Urinary bladder (tissue), 4 donors: ENCODE measurements around the gene FLRT2. TPM values are rescaled to one million over a fixed set of nuclear protein-coding genes. Genes with fewer than 3 reads are reported as not detected.

Experiments
- DNase-seq: peaks from one replicate; pipeline ENCODE4 v3.0.0-alpha.2; 2015; ENCODE audit errors: extremely low spot score
- H3K27ac ChIP-seq: one replicate; pipeline ENCODE4 v1.5.1; 2013; ENCODE audit warnings: low read depth, mild to moderate bottlenecking, moderate library complexity
- H3K36me3 ChIP-seq: one replicate; pipeline ENCODE4 v1.6.1; 2013; ENCODE audit warnings: mild to moderate bottlenecking, moderate library complexity; ENCODE audit not compliant: insufficient read depth
- H3K4me1 ChIP-seq: one replicate; pipeline ENCODE4 v1.6.1; 2013; ENCODE audit warnings: mild to moderate bottlenecking, moderate library complexity; ENCODE audit not compliant: insufficient read depth
- H3K4me3 ChIP-seq: one replicate; pipeline ENCODE4 v1.5.1; 2013; ENCODE audit warnings: low read depth, low read length
- WGBS: extraction: QIAGEN DNeasy Blood & Tissue Kit; methylation state at CpG from one replicate; pipeline ENCODE4 v1.1.7; 2013; 5-methylcytosine and 5-hydroxymethylcytosine counted together
- polyA plus RNA-seq: library from polyadenylated mRNA; stranded (reverse); fragments of 200-250 nt; gene quantifications from one replicate; pipeline ENCODE4 v1.2.3, GENCODE V29; 2013
- total RNA-seq: library from RNA; depleted of rRNA; stranded (reverse); fragments of >200 nt; gene quantifications from one replicate; pipeline ENCODE4 v1.2.3, GENCODE V29; 2014
- donor health status: healthy with polysubstance abuse.
- donor health status: healthy.

The FLRT2 gene
- total and polyA plus RNA-seq, 2 donors, result 15.7 to 194 TPM

GRCh38 chr14:85701763-85702162 lies 171.8 kb downstream of the FLRT2 start:
- WGBS, result 68% methylated on average over 3 of the region's 3 CpGs
- DNase-seq, result no peak
- H3K27ac ChIP-seq, result no peak overlapping the region
- no peaks in the 10 kb centered on the region for H3K4me1 ChIP-seq
- H3K4me3 ChIP-seq, result no peak overlapping the region
- no peaks in the 10 kb centered on the region for H3K36me3 ChIP-seq

- no peak overlapping the region for H3K27ac ChIP-seq
- WGBS, result 73% methylated on average over 1 of the region's 1 CpG
- H3K4me1 ChIP-seq, result no peaks in the 10 kb centered on the region
- H3K36me3 ChIP-seq, result no peaks in the 10 kb centered on the region
- DNase-seq, result no peak
- no peak overlapping the region for H3K4me3 ChIP-seq
These were observed 172.2 kb downstream of the FLRT2 start for GRCh38 chr14:85702191-85702590.

GRCh38 chr14:85702997-85703396 lies 173.1 kb downstream of the FLRT2 start:
- DNase-seq, result no peak
- WGBS, result 59% methylated on average over 3 of the region's 3 CpGs
- Histone ChIP-seq H3K4me3 (no peak overlapping the region), H3K36me3 (no peaks in the 10 kb centered on the region), H3K27ac (no peak overlapping the region), H3K4me1 (no peaks in the 10 kb centered on the region)
